GM19395 (cell line): Measurements from ENCODE around the gene SLC29A3.

Experiments
- ATAC-seq: cut with Tn5 transposase; IDR thresholded peaks from one replicate; pipeline ENCODE4 v1.9.1; 2021; ENCODE audit warnings: mild to moderate bottlenecking, moderate library complexity; ENCODE audit not compliant: unreplicated experiment

Gene SLC29A3

GRCh38 chr10:71299071-71299785, 19.8 kb upstream of the SLC29A3 start:
- no peak for ATAC-seq

- no peak for ATAC-seq
Measured at GRCh38 chr10:71300555-71301370, 18.3 kb upstream of the SLC29A3 start.

- ATAC-seq: no peak
Measured at GRCh38 chr10:71301371-71301916, 17.6 kb upstream of the SLC29A3 start.

- no peak for ATAC-seq
Measured at GRCh38 chr10:71302451-71302850, 16.6 kb upstream of the SLC29A3 start.

- no peak for ATAC-seq
Measured at GRCh38 chr10:71302874-71303568, 16.0 kb upstream of the SLC29A3 start.

GRCh38 chr10:71303569-71303907, 15.5 kb upstream of the SLC29A3 start:
- no peak for ATAC-seq

GRCh38 chr10:71304914-71305313, 14.1 kb upstream of the SLC29A3 start:
- ATAC-seq: no peak

- ATAC-seq: no peak
Measured at GRCh38 chr10:71306979-71307378, 12.1 kb upstream of the SLC29A3 start.

GRCh38 chr10:71307469-71308085, 11.5 kb upstream of the SLC29A3 start:
- no peak for ATAC-seq

GRCh38 chr10:71308244-71308643, 10.8 kb upstream of the SLC29A3 start:
- no peak for ATAC-seq

- ATAC-seq: no peak
Measured at GRCh38 chr10:71308985-71309384, 10.1 kb upstream of the SLC29A3 start.

GRCh38 chr10:71309919-71310318, 9.1 kb upstream of the SLC29A3 start:
- no peak for ATAC-seq

GRCh38 chr10:71312220-71312619, 6.8 kb upstream of the SLC29A3 start:
- no peak for ATAC-seq

GRCh38 chr10:71312811-71313789, 6.0 kb upstream of the SLC29A3 start:
- no peak for ATAC-seq

- no peak for ATAC-seq
Measured at GRCh38 chr10:71314028-71314693, 4.9 kb upstream of the SLC29A3 start.

GRCh38 chr10:71314694-71315225, 4.3 kb upstream of the SLC29A3 start:
- no peak for ATAC-seq

- ATAC-seq: no peak
Measured at GRCh38 chr10:71316056-71316785, 2.8 kb upstream of the SLC29A3 start.

GRCh38 chr10:71316786-71317160, 2.3 kb upstream of the SLC29A3 start:
- ATAC-seq: no peak
